NCI-H2196 (cell line): ENCODE data around the gene ARF1.

ENCODE experiments used
- DNase-seq: peaks from one replicate; lab custom pipeline; 2025; ENCODE audit not compliant: unreplicated experiment; lab: John Stamatoyannopoulos, UW

The ARF1 gene

GRCh38 chr1:228048659-228049298 lies 33.7 kb upstream of the ARF1 start:
- DNase-seq: no peak

DNA sequence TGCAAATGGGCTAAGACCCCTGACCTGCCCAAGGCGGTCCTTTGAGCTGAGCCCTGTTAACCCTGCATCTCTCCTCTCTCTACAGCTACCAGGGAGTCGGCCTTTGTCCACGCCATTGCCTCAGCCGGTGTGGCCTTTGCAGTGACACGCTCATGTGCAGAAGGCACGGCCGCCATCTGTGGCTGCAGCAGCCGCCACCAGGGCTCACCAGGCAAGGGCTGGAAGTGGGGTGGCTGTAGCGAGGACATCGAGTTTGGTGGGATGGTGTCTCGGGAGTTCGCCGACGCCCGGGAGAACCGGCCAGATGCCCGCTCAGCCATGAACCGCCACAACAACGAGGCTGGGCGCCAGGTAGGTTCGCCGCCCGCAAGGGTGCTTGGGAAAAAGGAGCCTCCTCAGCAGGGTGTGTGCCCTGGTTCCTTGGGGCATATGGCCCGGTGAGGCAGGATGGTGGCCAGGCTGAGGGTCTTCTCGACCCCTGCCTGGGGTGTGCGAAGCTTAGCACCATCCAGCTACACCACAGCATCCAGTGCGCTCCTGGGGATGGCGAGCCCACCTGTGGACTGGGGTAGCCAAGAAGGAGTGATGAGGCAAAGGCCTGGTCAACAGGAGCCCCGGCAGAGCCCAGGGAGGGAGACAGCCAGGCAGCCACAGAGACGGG lies 31.8 kb upstream of the ARF1 start:
- no peak for DNase-seq

DNA sequence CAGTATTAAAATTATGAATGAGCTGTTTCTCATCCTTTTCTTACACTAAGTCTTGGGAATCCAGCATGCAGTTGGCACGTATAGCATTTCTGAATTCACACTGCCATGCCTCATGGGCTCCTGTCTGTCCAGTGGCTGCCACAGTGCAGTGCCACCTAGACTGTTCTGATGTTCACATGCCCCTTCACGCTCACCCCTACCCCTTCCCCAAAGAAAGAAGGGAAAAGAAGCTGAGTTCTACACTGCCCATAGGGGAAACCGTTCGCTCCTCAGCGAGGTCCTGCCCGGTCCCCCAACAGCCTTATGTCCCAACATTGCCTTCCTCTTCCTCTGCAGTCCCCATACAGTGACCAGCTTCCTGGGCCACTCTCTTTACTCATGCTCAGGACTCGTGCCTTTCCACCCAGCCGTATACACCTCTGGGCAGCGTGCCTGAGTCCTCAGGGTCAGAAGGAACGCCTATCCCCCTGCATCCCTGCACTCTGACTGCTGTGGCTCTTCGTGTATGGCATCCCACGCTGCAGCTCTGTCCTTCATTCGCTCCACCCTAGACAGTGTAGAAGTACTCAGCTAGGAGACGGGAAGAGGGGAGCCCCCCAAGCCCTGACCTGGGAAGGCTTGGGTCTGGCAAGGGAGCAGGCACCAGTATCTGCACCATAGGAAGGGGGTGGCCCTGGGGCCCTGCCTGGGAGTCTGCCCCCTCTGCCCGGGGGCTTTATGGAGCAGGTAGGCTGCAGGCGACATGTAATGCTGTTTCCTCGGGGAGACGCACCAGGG lies 24.1 kb upstream of the ARF1 start:
- DNase-seq: no peak

GRCh38 chr1:228058949-228059633 lies 23.4 kb upstream of the ARF1 start:
- no peak for DNase-seq

GRCh38 chr1:228059634-228060457 lies 22.7 kb upstream of the ARF1 start:
- no peak for DNase-seq

- DNase-seq: no peak
These were observed 21.9 kb upstream of the ARF1 start for GRCh38 chr1:228060458-228061190.

DNA sequence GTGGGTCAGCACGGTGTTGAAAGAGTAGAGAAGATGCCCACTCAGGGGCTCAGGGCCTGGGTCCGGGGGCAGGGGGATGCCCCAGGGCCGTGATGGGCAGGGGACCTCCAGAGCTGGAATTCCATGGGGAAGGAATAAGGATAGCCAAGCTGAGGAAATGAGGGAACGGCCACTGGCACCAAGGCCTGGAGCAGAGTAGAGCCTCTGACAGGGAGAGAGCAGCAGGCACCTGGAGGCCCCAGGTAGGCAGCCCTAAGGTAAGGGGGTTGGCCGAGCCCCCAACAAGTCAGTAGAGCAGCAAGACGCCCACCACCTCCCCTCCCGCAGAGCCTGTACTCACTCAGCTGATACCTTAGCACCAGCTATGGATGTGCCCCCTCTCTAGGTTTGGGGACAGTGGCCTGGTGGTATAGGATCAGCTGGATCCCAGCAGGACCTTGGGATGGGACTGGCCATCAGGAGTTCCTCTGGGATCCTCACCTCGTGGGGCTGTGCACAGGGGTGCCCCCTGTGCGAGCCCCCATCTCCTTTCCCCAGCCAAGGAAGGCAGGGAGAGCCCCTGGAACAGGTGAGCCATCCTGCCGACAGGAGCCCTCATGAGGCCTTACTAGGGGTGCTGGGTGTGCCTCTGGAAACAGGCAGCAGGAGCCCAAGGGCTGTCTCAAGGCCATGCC lies 21.0 kb upstream of the ARF1 start:
- DNase-seq: no peak

DNA sequence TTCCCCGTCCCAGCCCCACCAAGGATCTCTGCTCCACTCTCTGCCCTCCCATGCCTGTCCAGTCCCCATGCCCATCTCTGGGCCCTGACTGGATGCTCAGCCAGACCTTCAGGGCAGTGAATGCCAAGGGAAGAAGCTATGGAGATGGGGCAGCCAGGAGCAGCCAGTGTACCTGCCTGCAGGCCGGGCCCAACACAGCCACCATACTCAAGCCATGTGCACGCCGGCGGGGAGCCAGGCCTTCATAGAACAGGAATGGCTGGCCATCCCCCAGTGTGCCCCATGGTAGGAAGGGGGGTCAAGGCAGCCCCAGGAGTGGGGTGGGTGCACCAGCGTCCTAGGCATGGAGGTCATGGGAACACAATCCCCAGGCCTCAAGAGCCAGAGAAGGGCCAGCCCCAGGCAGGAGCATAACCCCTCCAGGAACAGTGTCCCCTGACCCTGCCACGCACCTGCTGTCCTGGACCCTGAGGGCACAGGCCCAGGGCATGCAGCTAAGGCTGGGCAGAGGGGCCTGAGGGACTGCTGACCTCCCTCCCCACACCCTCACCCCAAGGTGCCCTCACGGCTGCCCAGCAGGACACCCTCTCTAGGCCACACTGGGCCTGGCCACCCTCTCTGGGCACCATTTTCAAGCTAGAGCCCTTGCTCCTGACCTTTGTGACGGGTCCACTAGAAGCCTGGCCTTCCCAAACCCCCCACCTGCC lies 20.3 kb upstream of the ARF1 start:
- no peak for DNase-seq

- no peak for DNase-seq
These were observed 19.7 kb upstream of the ARF1 start for GRCh38 chr1:228062812-228063211.

- DNase-seq: no peak
These were observed 19.0 kb upstream of the ARF1 start for GRCh38 chr1:228063251-228064191.

GRCh38 chr1:228064296-228064695 lies 18.2 kb upstream of the ARF1 start:
- DNase-seq: no peak

DNA sequence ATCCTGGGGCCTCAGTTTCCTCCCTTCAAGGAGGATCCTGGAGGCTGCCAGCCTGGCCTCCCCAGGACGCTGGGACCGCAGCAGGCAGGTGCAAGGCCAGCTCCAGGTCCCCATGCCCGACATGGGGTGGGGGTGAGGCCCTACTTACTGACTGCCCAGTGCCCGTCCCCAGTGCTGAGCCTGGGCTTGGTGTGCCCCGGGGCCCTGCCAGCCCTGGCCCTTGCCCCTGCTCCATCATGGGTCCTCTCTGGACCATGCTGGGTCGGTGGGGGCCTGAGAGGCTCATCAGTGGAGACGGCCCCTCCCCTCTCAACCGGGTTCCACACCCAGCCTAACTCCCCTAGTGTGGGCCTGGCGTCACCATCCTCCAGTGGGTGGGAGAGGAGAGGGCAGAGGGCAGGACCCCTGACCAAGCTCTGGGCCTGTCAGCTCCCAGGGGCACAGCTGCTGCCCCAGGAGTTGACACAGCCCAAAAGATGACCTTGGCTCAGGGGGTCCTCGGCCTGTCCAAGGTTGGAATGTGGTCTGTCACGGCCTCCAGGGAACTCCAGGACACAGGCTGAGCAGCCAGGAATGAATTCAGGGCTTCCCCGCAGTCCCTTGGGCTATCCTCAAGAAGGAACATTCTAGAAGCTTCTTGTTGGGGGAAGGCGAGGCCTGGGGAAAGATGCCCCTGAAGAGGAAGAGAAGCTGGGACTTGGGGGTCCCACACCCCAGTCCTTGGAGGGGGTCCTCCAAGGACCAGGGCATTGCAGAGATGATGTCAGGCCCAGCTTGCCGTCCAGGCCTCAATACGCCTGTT lies 17.6 kb upstream of the ARF1 start:
- no peak for DNase-seq

DNA sequence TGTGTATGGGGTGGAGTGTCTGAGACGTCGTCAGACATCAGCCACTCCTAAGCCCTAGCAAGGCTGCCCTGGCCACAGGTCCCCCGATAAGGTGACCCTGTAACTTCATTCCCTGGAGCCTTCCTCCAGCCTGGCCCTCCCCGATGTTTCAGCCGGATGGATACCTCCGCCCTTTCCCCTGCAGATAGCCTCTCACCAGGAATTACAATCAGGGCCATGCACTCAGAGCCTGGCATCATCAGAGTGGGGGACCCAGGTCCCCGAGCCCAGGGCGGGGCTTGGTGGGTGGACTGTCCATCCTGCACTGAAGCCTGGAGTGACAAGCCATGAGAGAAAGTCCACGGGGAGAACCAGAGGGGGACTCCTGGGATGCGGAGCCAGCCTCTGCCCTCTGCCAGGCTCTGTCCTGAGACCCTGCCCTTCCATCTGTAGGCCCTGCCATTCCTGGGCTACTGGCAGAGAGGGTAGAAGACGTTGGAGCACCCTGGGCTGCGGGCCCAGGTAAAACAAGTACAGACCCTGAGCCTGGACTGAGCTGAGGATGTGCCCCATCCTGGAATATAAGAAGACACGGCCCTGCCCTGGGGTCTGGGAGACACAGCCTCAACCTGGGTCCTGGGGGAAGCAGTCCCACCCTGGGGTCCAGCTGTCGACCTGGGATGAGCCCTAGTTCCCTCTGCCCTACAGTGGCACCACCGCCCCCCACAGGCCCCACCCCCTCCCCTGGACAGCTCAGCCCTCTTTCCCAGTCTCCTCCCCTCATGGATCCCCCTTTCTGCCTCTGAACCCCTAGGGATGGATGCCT lies 16.8 kb upstream of the ARF1 start:
- no peak for DNase-seq

DNA sequence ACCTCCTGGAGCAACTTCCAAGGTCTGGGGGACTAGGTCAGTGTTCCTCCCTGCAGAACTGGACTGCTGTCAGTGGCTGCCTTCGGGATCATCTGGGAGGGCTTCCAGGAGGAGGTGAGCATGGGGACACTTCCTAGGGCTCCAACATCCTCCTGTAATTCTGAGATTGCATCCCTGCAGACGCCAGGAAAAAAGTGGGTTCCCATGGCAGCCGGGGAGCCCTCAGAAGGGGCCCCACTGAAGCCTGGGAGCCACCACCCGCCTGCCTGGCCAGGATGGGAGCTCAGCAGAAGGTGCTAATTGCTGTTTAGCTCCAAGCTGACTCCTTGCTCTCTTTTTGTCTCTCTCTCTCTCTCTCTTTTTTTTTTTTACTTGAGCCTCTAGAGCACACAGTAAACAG lies 16.1 kb upstream of the ARF1 start:
- DNase-seq: no peak

DNA sequence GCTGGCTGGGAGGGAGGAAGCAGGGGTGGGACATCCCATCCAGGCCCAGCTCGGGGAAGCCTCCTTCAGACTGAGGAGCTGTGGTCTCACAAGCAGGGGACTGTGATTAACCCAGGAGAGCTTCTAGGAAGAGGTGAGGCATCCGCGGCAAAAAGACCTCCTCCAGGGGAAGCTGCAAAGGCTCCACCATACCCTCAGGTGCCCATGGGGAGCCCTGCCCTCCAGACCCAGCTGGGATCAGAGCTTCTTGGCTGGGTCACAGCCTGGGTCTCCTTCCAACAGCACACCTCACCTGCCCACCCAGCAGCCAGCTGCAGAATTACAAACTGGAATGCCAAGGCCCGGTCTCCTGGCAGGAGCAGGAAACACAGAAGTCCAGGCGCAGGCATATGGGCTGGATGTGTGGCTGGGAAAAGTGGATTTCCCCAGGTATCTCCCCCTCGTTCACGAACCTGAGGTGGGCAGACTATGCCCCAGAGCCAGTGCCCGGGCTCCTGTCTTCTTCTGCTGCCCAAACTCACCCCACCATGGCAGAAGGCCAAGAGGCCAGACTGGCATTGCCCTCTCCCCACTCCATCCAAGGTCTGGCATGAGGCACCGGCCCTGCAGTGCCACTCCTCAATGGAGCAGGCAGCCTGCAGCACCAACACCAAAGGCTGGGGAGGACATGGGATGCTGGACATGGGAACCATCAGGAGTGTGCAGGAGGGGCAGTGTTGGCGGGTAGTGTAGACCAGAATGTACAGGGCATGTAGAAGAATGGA lies 15.4 kb upstream of the ARF1 start:
- DNase-seq: no peak

DNA sequence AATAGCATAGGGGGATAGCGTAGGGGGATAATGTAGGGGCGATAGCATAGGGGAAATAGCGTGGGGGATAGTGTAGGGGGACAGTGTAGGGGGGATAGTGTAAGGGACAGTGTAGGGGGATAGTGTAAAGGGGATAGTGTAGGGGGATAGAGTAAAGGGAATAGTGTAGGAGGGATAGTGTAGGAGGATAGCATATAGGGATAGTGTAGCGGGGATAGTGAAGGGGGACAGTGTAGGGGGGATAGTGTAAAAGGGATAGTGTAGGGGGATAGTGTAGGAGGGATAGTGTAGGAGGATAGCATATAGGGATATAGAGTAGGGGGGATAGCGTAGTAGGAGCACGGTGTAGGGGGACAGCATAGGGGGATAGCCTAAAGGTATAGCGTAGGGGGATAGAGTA lies 14.1 kb upstream of the ARF1 start:
- DNase-seq: no peak
